Keratinocyte (primary cell): ENCODE results near the gene AXIN2. TPM values are rescaled to one million over a fixed set of nuclear protein-coding genes. Genes with fewer than 3 reads are reported as not detected.

ENCODE experiments used
- DNase-seq: peaks from one replicate; pipeline ENCODE4 v3.0.0-alpha.2; 2011; ENCODE audit warnings: low read depth, missing footprints, low spot score
- FAIRE-seq: peaks from 2 replicates; lab custom pipeline; 2011; peaks lifted over from hg19 to GRCh38; lab: Jason Lieb, UNC
- H2AFZ ChIP-seq: 2 replicates; pipeline ENCODE4 v1.6.0; 2012; ENCODE audit warnings: low read length, control low read depth, inconsistent platforms; ENCODE audit not compliant: control insufficient read depth
- H3K27ac ChIP-seq: 2 replicates; pipeline ENCODE4 v1.5.1; 2011; ENCODE audit warnings: low read length; ENCODE audit not compliant: control insufficient read depth, insufficient read depth
- H3K27me3 ChIP-seq: 3 replicates; pipeline ENCODE4 v1.6.0; 2011; ENCODE audit warnings: low read length; ENCODE audit not compliant: control insufficient read depth, insufficient read depth; ENCODE audit errors: extremely low read depth
- H3K36me3 ChIP-seq, 2 experiments: 2 replicates in 1 of 2; 3 replicates in 1 of 2; pipeline ENCODE4 v1.5.1; 2011; ENCODE audit warnings: low read length in 2 of 2, mild to moderate bottlenecking in 1 of 2; ENCODE audit not compliant: control insufficient read depth in 2 of 2, insufficient read depth in 2 of 2; ENCODE audit errors: extremely low read depth in 1 of 2
- H3K4me1 ChIP-seq: 3 replicates; pipeline ENCODE4 v1.5.1; 2011; ENCODE audit warnings: low read length; ENCODE audit not compliant: control insufficient read depth, insufficient read depth; ENCODE audit errors: extremely low read depth
- H3K4me2 ChIP-seq: 3 replicates; pipeline ENCODE4 v1.6.0; 2011; ENCODE audit warnings: low read depth, low read length; ENCODE audit not compliant: control insufficient read depth, insufficient read depth; ENCODE audit errors: extremely low read depth
- H3K4me3 ChIP-seq, 3 experiments: fragments of 200-600 bp in 1 of 3; sonication (generic) in 1 of 3; 2 replicates in 2 of 3; 3 replicates in 1 of 3; pipeline ENCODE4 v1.5.1; 2011 to 2016; ENCODE audit warnings: low read length in 3 of 3, mild to moderate bottlenecking in 3 of 3, control low read depth in 2 of 3, inconsistent platforms in 1 of 3, low read depth in 1 of 3, mixed read lengths in 1 of 3, mixed run types in 1 of 3, moderate library complexity in 1 of 3; ENCODE audit not compliant: control insufficient read depth in 2 of 3, insufficient read depth in 2 of 3; ENCODE audit errors: extremely low read depth in 1 of 3
- H3K79me2 ChIP-seq: 2 replicates; pipeline ENCODE4 v1.6.0; 2012; ENCODE audit warnings: low read length; ENCODE audit not compliant: control insufficient read depth, insufficient read depth
- H3K9ac ChIP-seq: 3 replicates; pipeline ENCODE4 v1.6.0; 2011; ENCODE audit warnings: low read length; ENCODE audit not compliant: control insufficient read depth, insufficient read depth; ENCODE audit errors: extremely low read depth
- H3K9me1 ChIP-seq: 3 replicates; pipeline ENCODE4 v1.6.0; 2011; ENCODE audit warnings: low read length; ENCODE audit not compliant: control insufficient read depth, insufficient read depth; ENCODE audit errors: extremely low read depth
- H3K9me3 ChIP-seq: 2 replicates; pipeline ENCODE4 v1.5.1; 2012; ENCODE audit warnings: low read depth, low read length; ENCODE audit not compliant: control insufficient read depth
- H4K20me1 ChIP-seq: 3 replicates; pipeline ENCODE4 v1.6.0; 2011; ENCODE audit warnings: low read length; ENCODE audit not compliant: control insufficient read depth, insufficient read depth; ENCODE audit errors: extremely low read depth
- CTCF ChIP-seq, 3 experiments: IDR thresholded peaks in 1 of 3; conservative IDR thresholded peaks in 1 of 3; optimal IDR thresholded peaks in 1 of 3; 2 replicates in 2 of 3; 3 replicates in 1 of 3; pipeline versions ENCODE3 to v1.5.1; 2011; ENCODE audit warnings: low read length in 3 of 3, mild to moderate bottlenecking in 3 of 3, moderate library complexity in 2 of 3, control low read depth in 1 of 3, inconsistent platforms in 1 of 3; ENCODE audit not compliant: insufficient read depth in 2 of 3; ENCODE audit errors: extremely low read depth in 1 of 3
- EZH2 ChIP-seq: IDR thresholded peaks from one replicate; pipeline ENCODE4 v1.6.1; 2012; ENCODE audit warnings: inconsistent platforms, mild to moderate bottlenecking, low read length, moderate library complexity
- dilution Hi-C: fragments of 300-500 bp; cut with MboI; formaldehyde crosslinking; loops from one replicate; pipeline ENCODE4 v1.7.0; 2020; ENCODE audit warnings: low sequenced_read_pairs; ENCODE audit not compliant: extremely low pct_ligation_motif_present
- polyA plus RNA-seq, 5 experiments: library from polyadenylated mRNA; depleted of rRNA in 3 of 5; stranded (reverse) in 3 of 5; stranded (forward) in 1 of 5; unstranded in 1 of 5; fragments of >200 nt; gene quantifications; 1 replicate in 1 of 5; 2 replicates in 3 of 5; 3 replicates in 1 of 5; pipeline versions ENCODE4 v1.2.1 to v1.2.3, GENCODE V29; 2011 to 2012; ENCODE audit warnings: missing spikeins in 2 of 5, low read depth in 1 of 5, low replicate concordance in 1 of 5

The AXIN2 gene
- polyA plus RNA-seq, 1 donor (not counting 4 experiments of a cell fraction or from before 2014, with no cell fraction given), result 0.14 TPM

GRCh38 chr17:65564793-65565192 is 3.3 kb upstream of the AXIN2 start:
- H3K27me3 ChIP-seq, result peaks cover 4% of the 10 kb centered on the region
- H2AFZ ChIP-seq, result no peak overlapping the region
- FAIRE-seq (no peak), DNase-seq (no peak)
- no peak overlapping the region for H3K27ac ChIP-seq
- dilution Hi-C loops, result no loop called here
- peaks cover 3% of the 10 kb centered on the region for H3K4me1 ChIP-seq
- H4K20me1 ChIP-seq, result no peaks in the 10 kb centered on the region
- H3K4me2 ChIP-seq, result no peak overlapping the region
- no peak overlapping the region for H3K9ac ChIP-seq
- no peaks in the 10 kb centered on the region for H3K9me1 ChIP-seq
- H3K4me3 ChIP-seq, result no peak overlapping the region
- no peaks in the 10 kb centered on the region for H3K9me3 ChIP-seq
- H3K36me3 ChIP-seq, result no peaks in the 10 kb centered on the region
- H3K79me2 ChIP-seq, result no peaks in the 10 kb centered on the region
- TF ChIP-seq CTCF (optimal IDR thresholded peaks at IDR 0.05 in 1 of 3, IDR thresholded peaks at IDR 0.05 in 1 of 3, conservative IDR thresholded peaks at IDR 0.05 in 1 of 3; ENCODE audit: extremely low read depth in 1 of 3, insufficient read depth in 2 of 3, low read length in 3 of 3) (no peak), EZH2 (no peak)

- Histone ChIP-seq H3K27ac (no peak overlapping the region), H2AFZ (no peak overlapping the region)
- FAIRE-seq, result no peak
Observed at GRCh38 chr17:65562206-65562531, 721 bp upstream of the AXIN2 start.

More at GRCh38 chr17:65562206-65562531, 721 bp upstream of the AXIN2 start:
- Histone ChIP-seq H3K4me2 (peak overlapping the region; percentile 79), H3K36me3 (no peaks in the 10 kb centered on the region), H3K4me1 (peaks cover 3% of the 10 kb centered on the region), H3K27me3 (peaks cover 30% of the 10 kb centered on the region), H3K79me2 (no peaks in the 10 kb centered on the region), H3K9ac (no peak overlapping the region), H3K4me3 (peak overlapping the region in 1 of 3 experiments; percentile 56), H3K9me3 (no peaks in the 10 kb centered on the region), H3K9me1 (no peaks in the 10 kb centered on the region), H4K20me1 (no peaks in the 10 kb centered on the region)
- no peak for DNase-seq
- dilution Hi-C loops, result no loop called here
- no peak for TF ChIP-seq EZH2
- no peak for TF ChIP-seq CTCF (optimal IDR thresholded peaks at IDR 0.05 in 1 of 3, IDR thresholded peaks at IDR 0.05 in 1 of 3, conservative IDR thresholded peaks at IDR 0.05 in 1 of 3; ENCODE audit: extremely low read depth in 1 of 3, insufficient read depth in 2 of 3, low read length in 3 of 3)
